SU-DHL-6 (cell line): ENCODE results near the gene ART4.

Experiments
- CTCF ChIP-seq: fragments of 200-600 bp; sonication (generic); IDR thresholded peaks from one replicate; pipeline ENCODE4 v1.5.1; 2017; ENCODE audit warnings: antibody characterized with exemption, mild to moderate bottlenecking, low read length, moderate library complexity; ENCODE audit not compliant: insufficient read depth, poor library complexity, severe bottlenecking
- EZH2phosphoT487 ChIP-seq: fragments of 200-600 bp; sonication (generic), shearing (Covaris generic); conservative IDR thresholded peaks from 2 replicates; pipeline ENCODE4 v1.6.1; 2018; ENCODE audit warnings: mild to moderate bottlenecking, antibody characterized with exemption, low read length, moderate library complexity, mixed read lengths

DNA sequence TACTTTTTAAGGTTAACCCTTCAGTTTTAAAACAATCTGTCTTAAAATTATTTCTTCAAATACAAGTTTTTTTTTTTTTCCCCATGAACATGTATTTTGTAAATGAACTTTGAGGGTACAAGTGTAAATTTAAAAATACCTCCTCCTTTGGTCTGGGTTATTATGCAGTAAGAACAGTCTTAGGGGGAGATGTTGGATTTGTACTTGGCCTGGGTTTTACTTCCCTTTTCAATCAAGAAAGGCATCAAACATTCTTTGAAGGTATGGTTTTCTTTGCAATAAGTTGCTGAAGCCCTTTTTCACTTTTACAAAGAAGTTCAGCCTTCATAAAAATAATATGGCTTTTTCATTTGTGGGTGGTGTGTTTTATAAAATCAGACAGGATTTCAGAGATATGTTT lies 60.6 kb downstream of the ART4 start:
- TF ChIP-seq CTCF (no peak), EZH2phosphoT487 (no peak)
